B cell (primary cell): ENCODE results near the gene RECQL.

Experiments used
- CTCF ChIP-seq: fragments of 200-600 bp; IDR thresholded peaks from one replicate; pipeline ENCODE4 v1.8.0; 2022; ENCODE audit warnings: antibody characterized with exemption, mild to moderate bottlenecking
- EZH2 ChIP-seq: IDR thresholded peaks from 2 replicates; pipeline ENCODE4 v1.6.1; 2012; ENCODE audit warnings: borderline replicate concordance, low read depth, mild to moderate bottlenecking, moderate library complexity, low read length; ENCODE audit not compliant: insufficient read depth, poor library complexity, severe bottlenecking

GRCh38 chr12:21429994-21430393 is 71.4 kb downstream of the RECQL start:
- TF ChIP-seq EZH2 (no peak), CTCF (no peak)
